Subcutaneous abdominal adipose tissue (tissue), 5 donors: ENCODE measurements around the gene TMEM101.
"Not testable (repeated sequence)": the region's sequence is repeated elsewhere in the genome, so short reads cannot be mapped to it uniquely, and the experiment has no call there.

Source experiments
- H3K27ac ChIP-seq: one replicate; pipeline ENCODE4 v1.7.0; 2013; ENCODE audit warnings: low read depth, mild to moderate bottlenecking, inconsistent platforms, low read length, moderate library complexity
- H3K27me3 ChIP-seq, 5 donors: one replicate each; pipeline ENCODE4 v1.7.0; 2013; ENCODE audit warnings: low read length in 5 of 5, inconsistent platforms in 1 of 5; ENCODE audit not compliant: control insufficient read depth in 5 of 5, insufficient read depth in 4 of 5
- H3K36me3 ChIP-seq, 5 donors: one replicate each; pipeline ENCODE4 v1.7.0; 2013; ENCODE audit warnings: low read length in 5 of 5; ENCODE audit not compliant: control insufficient read depth in 5 of 5, insufficient read depth in 5 of 5
- H3K4me1 ChIP-seq, 5 donors: one replicate each; pipeline ENCODE4 v1.7.0; 2013; ENCODE audit warnings: low read length in 5 of 5, mild to moderate bottlenecking in 3 of 5, moderate library complexity in 1 of 5; ENCODE audit not compliant: control insufficient read depth in 5 of 5, insufficient read depth in 5 of 5
- H3K4me3 ChIP-seq, 5 donors: one replicate each; pipeline ENCODE4 v1.7.0; 2013; ENCODE audit warnings: low read length in 5 of 5, low read depth in 1 of 5
- H3K9ac ChIP-seq, 5 donors: one replicate each; pipeline ENCODE4 v1.7.0; 2013; ENCODE audit warnings: low read length in 5 of 5, mild to moderate bottlenecking in 4 of 5, moderate library complexity in 3 of 5
- H3K9me3 ChIP-seq, 5 donors: one replicate each; pipeline ENCODE4 v1.7.0; 2013; ENCODE audit warnings: low read length in 5 of 5; ENCODE audit not compliant: control insufficient read depth in 5 of 5
- donor health status: healthy.
- donor health status: healthy.
- donor health status: healthy.
- donor health status: healthy.
- donor health status: healthy.

The TMEM101 gene

GRCh38 chr17:44001461-44001920, 13.3 kb downstream of the TMEM101 start:
- H3K27ac ChIP-seq: no peak overlapping the region
- H3K36me3 ChIP-seq: no peaks in the 10 kb centered on the region
- no peak overlapping the region for H3K4me3 ChIP-seq
- peaks cover 0 to 21% (median 18%) of the 10 kb centered on the region in 5 donors for H3K4me1 ChIP-seq
- H3K27me3 ChIP-seq: peaks cover 16 to 42% (median 27%) of the 10 kb centered on the region in 5 donors
- no peaks in the 10 kb centered on the region for H3K9me3 ChIP-seq
- no peak overlapping the region for H3K9ac ChIP-seq

- no peaks in the 10 kb centered on the region for H3K9me3 ChIP-seq
- no peak overlapping the region for H3K4me3 ChIP-seq
- peaks cover 13 to 43% (median 22%) of the 10 kb centered on the region in 5 donors for H3K27me3 ChIP-seq
- H3K9ac ChIP-seq: no peak overlapping the region
- no peak overlapping the region for H3K27ac ChIP-seq
- H3K36me3 ChIP-seq: no peaks in the 10 kb centered on the region
- peaks cover 0 to 16% (median 13%) of the 10 kb centered on the region in 5 donors for H3K4me1 ChIP-seq
Measured at GRCh38 chr17:44000871-44001460, 13.8 kb downstream of the TMEM101 start.

- no peaks in the 10 kb centered on the region for H3K9me3 ChIP-seq
- H3K4me3 ChIP-seq: no peak overlapping the region
- H3K9ac ChIP-seq: no peak overlapping the region
- H3K4me1 ChIP-seq: peaks cover 0 to 9% (median 6%) of the 10 kb centered on the region in 5 donors
- no peak overlapping the region for H3K27ac ChIP-seq
- H3K27me3 ChIP-seq: peaks cover 9 to 39% (median 15%) of the 10 kb centered on the region in 5 donors
- no peaks in the 10 kb centered on the region for H3K36me3 ChIP-seq
Measured at GRCh38 chr17:44000141-44000860, 14.5 kb downstream of the TMEM101 start.

- no peaks in the 10 kb centered on the region for H3K9me3 ChIP-seq
Measured at GRCh38 chr17:43999024-43999423, 15.7 kb downstream of the TMEM101 start.

GRCh38 chr17:43998552-43998951, 16.2 kb downstream of the TMEM101 start:
- H3K36me3 ChIP-seq: no peaks in the 10 kb centered on the region

More at GRCh38 chr17:43999024-43999423, 15.7 kb downstream of the TMEM101 start:
- no peaks in the 10 kb centered on the region for H3K36me3 ChIP-seq
- peaks cover 5 to 40% (median 13%) of the 10 kb centered on the region in 5 donors for H3K27me3 ChIP-seq
- H3K4me1 ChIP-seq: peaks cover 0 to 10% (median 8%) of the 10 kb centered on the region in 5 donors
- peak overlapping the region in 1 of 5 donors; percentile 37 for H3K9ac ChIP-seq
- no peak overlapping the region for H3K27ac ChIP-seq
- no peak overlapping the region for H3K4me3 ChIP-seq

GRCh38 chr17:43997180-43997579, 17.6 kb downstream of the TMEM101 start:
- H3K4me1 ChIP-seq, H3K36me3 ChIP-seq: not testable (repeated sequence)
- H3K27me3 ChIP-seq: peaks cover 5 to 30% (median 11%) of the 10 kb centered on the region in 5 donors

More at GRCh38 chr17:43998552-43998951, 16.2 kb downstream of the TMEM101 start:
- peaks cover 5 to 35% (median 13%) of the 10 kb centered on the region in 5 donors for H3K27me3 ChIP-seq
- H3K4me3 ChIP-seq: no peak overlapping the region
- no peak overlapping the region for H3K27ac ChIP-seq
- no peaks in the 10 kb centered on the region for H3K9me3 ChIP-seq
- H3K4me1 ChIP-seq: peaks cover 0 to 10% (median 8%) of the 10 kb centered on the region in 5 donors
- H3K9ac ChIP-seq: no peak overlapping the region

GRCh38 chr17:43995150-43995471, 19.7 kb downstream of the TMEM101 start:
- Histone ChIP-seq H3K4me1 (peaks cover 0 to 10% (median 8%) of the 10 kb centered on the region in 5 donors), H3K9ac (peak overlapping the region in 1 of 5 donors; percentile 52), H3K4me3 (no peak overlapping the region), H3K27ac (no peak overlapping the region), H3K36me3 (no peaks in the 10 kb centered on the region), H3K27me3 (peaks cover 4 to 20% (median 9%) of the 10 kb centered on the region in 5 donors), H3K9me3 (no peaks in the 10 kb centered on the region)

More at GRCh38 chr17:43997180-43997579, 17.6 kb downstream of the TMEM101 start:
- not testable (repeated sequence) for H3K9ac ChIP-seq, H3K4me3 ChIP-seq, H3K27ac ChIP-seq, H3K9me3 ChIP-seq

GRCh38 chr17:43994272-43995149, 20.3 kb downstream of the TMEM101 start:
- no peak overlapping the region for H3K27ac ChIP-seq
- H3K9me3 ChIP-seq: no peaks in the 10 kb centered on the region
- peak overlapping the region in 2 of 5 donors; percentile 29 to 44 for H3K4me3 ChIP-seq
- H3K4me1 ChIP-seq: peaks cover 0 to 10% (median 8%) of the 10 kb centered on the region in 5 donors
- H3K27me3 ChIP-seq: peaks cover 4 to 20% (median 9%) of the 10 kb centered on the region in 5 donors
- no peaks in the 10 kb centered on the region for H3K36me3 ChIP-seq
- H3K9ac ChIP-seq: peak overlapping the region in 2 of 5 donors; percentile 23 to 52

GRCh38 chr17:43992641-43993040, 22.1 kb downstream of the TMEM101 start:
- H3K4me1 ChIP-seq: peaks cover 0 to 10% (median 8%) of the 10 kb centered on the region in 5 donors
- H3K9me3 ChIP-seq: no peaks in the 10 kb centered on the region
- no peaks in the 10 kb centered on the region for H3K36me3 ChIP-seq
- no peak overlapping the region for H3K4me3 ChIP-seq
- peaks cover 7 to 25% (median 9%) of the 10 kb centered on the region in 5 donors for H3K27me3 ChIP-seq
- no peak overlapping the region for H3K27ac ChIP-seq
- no peak overlapping the region for H3K9ac ChIP-seq
